ENCODE data around the gene DYNC2I2.
"Not testable (repeated sequence)": the region's sequence is repeated elsewhere in the genome, so short reads cannot be mapped to it uniquely, and the experiment has no call there.

DYNC2I2 gene

GRCh38 chr9:128656416-128657343 lies at the start of gene DYNC2I2:
DYNC2I2 (minus strand) TSS chr9:128656847; CDS start chr9:128656726, 121 bp downstream.
- in situ Hi-C loops (cut with MboI; ENCODE audit: low sequenced_read_pairs) = no loop called here

DNA sequence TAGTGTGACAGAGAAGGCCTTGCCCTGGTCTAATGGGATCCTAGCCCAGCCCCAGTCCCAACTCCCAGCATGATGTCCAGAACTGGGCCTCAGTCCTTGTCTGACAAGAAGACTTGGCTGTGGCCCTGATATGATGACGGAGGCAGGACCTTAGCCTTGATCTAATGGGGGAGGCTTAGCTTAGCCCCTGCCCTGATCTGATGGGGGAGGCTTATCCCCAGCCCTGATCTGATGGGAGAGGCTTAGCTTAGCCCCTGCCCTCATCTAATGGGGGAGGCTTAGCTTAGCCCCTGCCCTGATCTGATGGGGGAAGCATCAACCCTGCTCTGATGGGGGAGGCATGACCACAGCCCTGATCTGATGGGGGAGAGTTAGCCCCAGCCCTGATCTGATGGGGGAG lies 49.4 kb upstream of the DYNC2I2 start:
- in situ Hi-C loops (cut with MboI; ENCODE audit: low sequenced_read_pairs) = no loop called here

DNA sequence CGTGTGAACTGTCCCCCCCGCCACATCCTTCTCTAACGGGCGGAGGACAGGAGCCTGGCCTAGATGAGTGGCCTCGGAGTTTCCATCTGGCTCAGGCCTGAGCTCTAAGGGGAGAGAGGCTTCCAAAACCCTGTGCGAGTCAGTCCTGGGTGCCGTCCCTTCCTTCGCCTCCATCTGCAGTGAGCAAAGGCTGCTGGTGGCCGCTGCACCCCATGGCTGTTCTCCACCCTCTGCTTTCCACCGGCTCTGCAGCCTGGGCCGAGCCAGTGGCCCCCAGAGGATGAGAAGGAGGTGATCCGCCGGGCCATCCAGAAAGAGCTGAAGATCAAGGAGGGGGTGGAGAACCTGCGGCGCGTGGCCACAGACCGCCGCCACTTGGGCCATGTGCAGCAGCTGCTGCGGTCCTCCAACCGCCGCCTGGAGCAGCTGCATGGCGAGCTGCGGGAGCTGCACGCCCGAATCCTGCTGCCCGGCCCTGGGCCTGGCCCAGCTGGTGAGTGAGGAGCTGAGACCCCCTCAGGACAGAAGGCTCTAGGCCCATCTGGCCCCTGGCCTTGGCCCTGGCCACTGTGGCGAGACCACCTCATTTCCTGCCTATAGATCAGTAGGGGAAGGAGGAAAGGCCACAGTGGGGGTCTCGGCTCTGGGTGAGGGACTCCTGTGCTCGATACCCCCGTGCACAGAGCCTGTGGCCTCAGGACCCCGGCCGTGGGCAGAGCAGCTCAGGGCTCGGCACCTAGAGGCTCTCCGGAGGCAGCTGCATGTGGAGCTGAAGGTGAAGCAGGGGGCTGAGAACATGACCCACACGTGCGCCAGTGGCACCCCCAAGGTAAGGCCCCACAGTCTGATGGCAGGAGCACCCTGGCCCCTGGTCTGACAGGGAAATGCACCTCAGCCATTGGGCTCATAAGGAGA lies 48.7 kb upstream of the DYNC2I2 start:
- in situ Hi-C loops (cut with MboI; ENCODE audit: low sequenced_read_pairs) = no loop called here

DNA sequence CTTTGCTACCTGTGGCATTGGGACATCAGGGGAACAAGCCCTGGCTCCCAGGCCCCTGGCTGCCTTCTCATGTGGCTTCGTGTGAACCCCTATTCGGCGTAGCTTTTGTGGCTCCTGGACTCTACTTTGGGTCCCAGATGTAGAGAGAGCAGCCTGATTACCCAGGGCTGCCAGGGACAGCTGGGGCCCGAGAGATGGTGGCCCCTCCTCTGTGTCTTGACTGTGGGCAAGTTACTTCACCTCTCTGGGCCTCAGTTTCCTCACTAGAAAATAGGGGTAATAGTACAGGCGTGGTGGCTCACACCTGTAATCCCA lies 47.7 kb upstream of the DYNC2I2 start:
- in situ Hi-C loops (cut with MboI; ENCODE audit: low sequenced_read_pairs) = no loop called here

- in situ Hi-C loops (cut with MboI; ENCODE audit: low sequenced_read_pairs) = no loop called here
Observed at GRCh38 chr9:128703616-128704355, 47.1 kb upstream of the DYNC2I2 start.

DNA sequence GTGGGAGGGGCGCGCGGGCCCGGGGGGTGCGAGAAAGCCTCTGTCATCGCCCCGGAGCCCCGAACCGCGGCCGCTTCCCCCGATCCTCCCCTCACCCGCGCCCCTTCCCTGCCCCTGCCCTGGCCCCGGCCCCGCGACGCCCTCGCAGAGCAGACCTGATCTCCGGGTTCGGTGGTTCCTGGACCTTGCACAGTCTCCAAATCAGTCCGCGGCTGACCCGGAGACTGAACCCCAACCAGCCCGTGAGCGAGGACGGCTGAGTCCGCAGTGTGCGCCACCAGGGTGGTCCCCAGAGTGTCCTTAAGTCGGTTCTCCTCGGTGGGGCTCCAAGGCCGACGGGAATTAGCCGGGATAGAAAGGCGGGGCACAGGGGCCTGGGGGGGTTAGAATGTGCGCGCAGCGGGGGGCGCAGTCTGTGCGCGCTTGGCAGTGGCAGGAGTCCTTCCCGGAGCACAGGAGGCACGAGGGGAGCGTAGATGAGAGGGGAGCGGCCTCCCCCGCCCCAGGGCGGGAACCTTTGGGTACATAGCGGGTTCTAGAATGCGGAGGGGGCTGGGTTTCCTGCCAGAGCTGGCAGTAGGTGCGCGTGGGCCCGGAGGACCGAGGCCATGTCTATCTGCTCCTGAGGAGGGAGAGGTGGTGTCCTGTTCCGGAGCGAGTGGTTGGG lies 46.4 kb upstream of the DYNC2I2 start:
- in situ Hi-C loops (cut with MboI; ENCODE audit: low sequenced_read_pairs) = no loop called here

- in situ Hi-C loops (cut with MboI; ENCODE audit: low sequenced_read_pairs) = no loop called here
Observed at GRCh38 chr9:128702445-128702948, 45.9 kb upstream of the DYNC2I2 start, which contains the start of gene PKN3. PKN3 (plus strand) TSS chr9:128702503; CDS start chr9:128702916, 413 bp downstream.

- in situ Hi-C loops (cut with MboI; ENCODE audit: low sequenced_read_pairs) = no loop called here
Observed at GRCh38 chr9:128701227-128701854, 44.7 kb upstream of the DYNC2I2 start.

GRCh38 chr9:128699096-128699795 lies 42.6 kb upstream of the DYNC2I2 start:
- in situ Hi-C loops (cut with MboI; ENCODE audit: low sequenced_read_pairs) = not testable (repeated sequence)

DNA sequence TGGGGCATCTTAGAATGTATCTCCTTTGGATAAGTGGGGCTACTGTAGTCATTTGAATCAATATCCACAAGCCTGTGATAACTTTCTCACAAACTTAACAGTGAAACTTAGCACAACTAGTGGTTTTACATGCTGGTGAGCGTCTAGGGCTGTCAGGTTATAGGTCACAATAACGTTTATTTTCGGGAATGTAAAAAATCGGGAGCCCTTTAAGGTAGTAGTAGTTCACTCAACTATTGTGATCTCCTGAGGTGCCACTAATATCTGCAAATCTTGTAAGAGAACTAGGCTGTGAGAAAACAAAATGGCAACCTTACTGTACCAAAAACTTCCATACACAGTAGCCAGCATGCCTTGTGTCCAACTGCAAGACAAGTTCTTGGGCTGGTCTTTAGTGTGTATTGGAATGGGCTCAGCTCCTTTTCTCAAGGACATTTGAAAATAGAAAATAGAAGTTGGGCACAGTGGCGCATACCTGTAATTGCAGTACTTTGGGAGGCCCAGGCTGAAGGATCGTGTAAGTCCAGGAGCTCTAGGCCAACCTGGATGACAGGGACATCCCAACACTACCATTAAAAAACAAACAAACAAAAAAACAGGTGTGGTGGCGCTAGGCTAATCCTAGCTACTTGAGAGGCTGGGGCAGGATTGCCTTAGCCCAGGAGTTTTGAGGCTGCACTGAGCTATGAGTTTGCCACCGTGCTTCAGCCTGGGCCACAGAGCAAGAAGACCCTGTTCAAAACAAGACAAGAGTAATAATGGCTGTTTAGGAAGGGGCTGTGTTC lies 40.5 kb upstream of the DYNC2I2 start:
- in situ Hi-C loops (cut with MboI; ENCODE audit: low sequenced_read_pairs) = no loop called here

- in situ Hi-C loops (cut with MboI; ENCODE audit: low sequenced_read_pairs) = no loop called here
Observed at GRCh38 chr9:128694344-128694743, 37.7 kb upstream of the DYNC2I2 start.

DNA sequence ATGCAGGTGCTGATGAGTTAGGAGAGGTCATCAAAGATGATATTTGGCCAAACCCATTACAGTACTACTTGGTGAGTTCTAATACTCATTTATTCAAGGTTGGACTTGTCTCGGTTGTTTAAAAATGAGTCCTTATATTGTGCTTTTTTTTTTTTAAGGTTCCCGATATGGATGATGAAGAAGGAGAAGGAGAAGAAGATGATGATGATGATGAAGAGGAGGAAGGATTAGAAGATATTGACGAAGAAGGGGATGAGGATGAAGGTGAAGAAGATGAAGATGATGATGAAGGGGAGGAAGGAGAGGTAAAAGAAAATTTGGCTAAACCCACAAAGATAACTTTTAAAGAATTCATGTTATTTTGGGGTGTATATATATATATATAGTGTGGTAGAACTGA lies 37.1 kb upstream of the DYNC2I2 start:
- in situ Hi-C loops (cut with MboI; ENCODE audit: low sequenced_read_pairs) = not testable (repeated sequence)

DNA sequence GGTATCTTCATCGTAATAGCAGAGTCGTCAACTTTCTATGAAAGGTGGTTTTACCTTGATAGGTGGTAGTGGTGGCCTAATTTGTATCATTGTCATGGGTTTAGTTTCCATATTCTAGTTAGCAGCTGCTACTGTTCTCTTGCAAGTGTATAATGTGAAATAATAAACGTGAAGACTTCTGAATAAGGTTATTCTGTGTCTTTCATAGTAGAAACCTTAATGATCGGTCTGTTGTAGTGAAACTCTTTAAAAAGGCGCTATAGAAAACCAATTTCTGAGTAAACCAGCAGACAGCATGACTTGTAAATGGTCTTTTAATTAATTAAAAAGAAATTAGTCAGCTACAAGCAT lies 34.0 kb upstream of the DYNC2I2 start:
- in situ Hi-C loops (cut with MboI; ENCODE audit: low sequenced_read_pairs) = no loop called here

- in situ Hi-C loops (cut with MboI; ENCODE audit: low sequenced_read_pairs) = no loop called here
Observed at GRCh38 chr9:128689820-128690683, 33.4 kb upstream of the DYNC2I2 start.

- in situ Hi-C loops (cut with MboI; ENCODE audit: low sequenced_read_pairs) = no loop called here
Observed at GRCh38 chr9:128689293-128689774, 32.7 kb upstream of the DYNC2I2 start.

DNA sequence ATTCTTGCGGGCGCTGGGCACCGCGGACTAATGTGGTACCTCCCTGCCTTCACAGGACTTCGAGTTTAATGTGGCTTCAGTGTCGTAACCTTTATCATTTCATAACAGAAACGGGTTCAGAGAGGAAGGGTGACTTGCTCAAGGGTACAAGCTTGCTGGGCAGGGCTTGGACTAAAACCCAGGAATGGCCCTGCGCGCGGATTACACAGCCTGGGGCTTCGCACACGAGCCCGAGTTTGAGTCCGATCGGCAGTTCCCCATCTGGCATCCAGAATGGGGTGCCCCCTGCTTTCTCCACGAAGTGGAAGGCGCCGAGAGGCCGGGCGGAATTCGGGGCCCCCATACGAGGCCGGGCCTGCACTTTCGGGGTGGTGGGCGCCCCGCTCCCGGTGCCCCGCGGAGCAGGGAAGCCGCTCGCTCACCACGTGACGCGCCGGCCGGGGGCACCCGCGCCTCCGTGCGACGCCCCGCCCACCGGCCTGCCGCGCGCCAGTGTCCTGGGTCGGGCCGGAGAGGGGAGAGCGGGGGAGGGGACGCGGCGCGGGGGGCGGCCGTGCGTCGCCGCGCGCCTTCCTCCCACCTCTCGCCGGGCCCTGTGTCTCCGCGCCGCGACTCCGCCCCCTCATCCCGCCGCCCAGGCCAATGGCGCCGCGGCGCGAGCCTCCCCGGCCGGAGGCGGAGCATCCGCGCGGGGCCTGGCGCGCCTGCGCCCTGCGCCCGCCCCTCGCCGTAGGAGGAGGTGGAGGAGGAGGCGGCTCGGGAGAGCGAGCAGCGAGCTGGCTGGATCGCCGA lies 32.0 kb upstream of the DYNC2I2 start, which contains the start of gene SET:
Gene SET, plus strand, starts transcription at position 722 of the 792 bp plus-strand sequence. CDS start 361 bp downstream, outside the sequence.
- in situ Hi-C loops (cut with MboI; ENCODE audit: low sequenced_read_pairs) = no loop called here
